ENCODE measurements around the gene CDK5RAP2.

- no peak for TF ChIP-seq CTCF (IDR thresholded peaks at IDR 0.05; ENCODE audit: borderline replicate concordance, extremely low read depth, low read length, poor library complexity, severe bottlenecking)
- no peak for TF ChIP-seq EZH2 (IDR thresholded peaks at IDR 0.05; ENCODE audit: borderline replicate concordance, low read depth, low read length, severe bottlenecking)
Measured at GRCh38 chr9:120436983-120437475, 142.9 kb downstream of the CDK5RAP2 start.
